ENCODE data around the gene OR6C3.

DNA sequence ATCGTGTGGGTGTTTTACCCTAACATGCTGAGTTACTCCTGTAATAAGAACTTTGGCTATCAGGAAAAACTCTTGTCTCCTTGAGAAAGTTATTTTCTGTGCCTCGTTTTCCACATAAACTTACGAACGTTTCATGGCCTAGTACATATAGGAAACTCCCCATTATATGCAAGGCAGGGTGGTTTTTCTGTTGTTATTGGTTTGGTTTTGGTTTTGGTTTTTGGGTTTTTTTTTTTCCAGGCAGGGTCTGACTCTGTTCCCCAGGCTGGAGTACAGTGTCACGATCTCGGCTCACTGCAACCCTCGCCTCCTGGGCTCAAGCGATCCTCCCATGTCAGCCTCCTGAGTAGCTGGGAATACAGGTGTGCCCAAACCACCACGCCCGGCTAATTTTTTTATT is 5.5 kb downstream of the OR6C3 start:
- TF ChIP-seq, protein P1, sequence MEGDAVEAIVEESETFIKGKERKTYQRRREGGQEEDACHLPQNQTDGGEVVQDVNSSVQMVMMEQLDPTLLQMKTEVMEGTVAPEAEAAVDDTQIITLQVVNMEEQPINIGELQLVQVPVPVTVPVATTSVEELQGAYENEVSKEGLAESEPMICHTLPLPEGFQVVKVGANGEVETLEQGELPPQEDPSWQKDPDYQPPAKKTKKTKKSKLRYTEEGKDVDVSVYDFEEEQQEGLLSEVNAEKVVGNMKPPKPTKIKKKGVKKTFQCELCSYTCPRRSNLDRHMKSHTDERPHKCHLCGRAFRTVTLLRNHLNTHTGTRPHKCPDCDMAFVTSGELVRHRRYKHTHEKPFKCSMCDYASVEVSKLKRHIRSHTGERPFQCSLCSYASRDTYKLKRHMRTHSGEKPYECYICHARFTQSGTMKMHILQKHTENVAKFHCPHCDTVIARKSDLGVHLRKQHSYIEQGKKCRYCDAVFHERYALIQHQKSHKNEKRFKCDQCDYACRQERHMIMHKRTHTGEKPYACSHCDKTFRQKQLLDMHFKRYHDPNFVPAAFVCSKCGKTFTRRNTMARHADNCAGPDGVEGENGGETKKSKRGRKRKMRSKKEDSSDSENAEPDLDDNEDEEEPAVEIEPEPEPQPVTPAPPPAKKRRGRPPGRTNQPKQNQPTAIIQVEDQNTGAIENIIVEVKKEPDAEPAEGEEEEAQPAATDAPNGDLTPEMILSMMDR (IDR thresholded peaks at IDR 0.05): no peak
- TF ChIP-seq POLR2A (IDR thresholded peaks at IDR 0.05): no peak

Measured in adrenal gland (tissue), 5 donors.